ENCODE results near the gene CUTC.
"Not testable (repeated sequence)": the region's sequence is repeated elsewhere in the genome, so short reads cannot be mapped to it uniquely, and the experiment has no call there.

Gene CUTC, protein sequence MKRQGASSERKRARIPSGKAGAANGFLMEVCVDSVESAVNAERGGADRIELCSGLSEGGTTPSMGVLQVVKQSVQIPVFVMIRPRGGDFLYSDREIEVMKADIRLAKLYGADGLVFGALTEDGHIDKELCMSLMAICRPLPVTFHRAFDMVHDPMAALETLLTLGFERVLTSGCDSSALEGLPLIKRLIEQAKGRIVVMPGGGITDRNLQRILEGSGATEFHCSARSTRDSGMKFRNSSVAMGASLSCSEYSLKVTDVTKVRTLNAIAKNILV

DNA sequence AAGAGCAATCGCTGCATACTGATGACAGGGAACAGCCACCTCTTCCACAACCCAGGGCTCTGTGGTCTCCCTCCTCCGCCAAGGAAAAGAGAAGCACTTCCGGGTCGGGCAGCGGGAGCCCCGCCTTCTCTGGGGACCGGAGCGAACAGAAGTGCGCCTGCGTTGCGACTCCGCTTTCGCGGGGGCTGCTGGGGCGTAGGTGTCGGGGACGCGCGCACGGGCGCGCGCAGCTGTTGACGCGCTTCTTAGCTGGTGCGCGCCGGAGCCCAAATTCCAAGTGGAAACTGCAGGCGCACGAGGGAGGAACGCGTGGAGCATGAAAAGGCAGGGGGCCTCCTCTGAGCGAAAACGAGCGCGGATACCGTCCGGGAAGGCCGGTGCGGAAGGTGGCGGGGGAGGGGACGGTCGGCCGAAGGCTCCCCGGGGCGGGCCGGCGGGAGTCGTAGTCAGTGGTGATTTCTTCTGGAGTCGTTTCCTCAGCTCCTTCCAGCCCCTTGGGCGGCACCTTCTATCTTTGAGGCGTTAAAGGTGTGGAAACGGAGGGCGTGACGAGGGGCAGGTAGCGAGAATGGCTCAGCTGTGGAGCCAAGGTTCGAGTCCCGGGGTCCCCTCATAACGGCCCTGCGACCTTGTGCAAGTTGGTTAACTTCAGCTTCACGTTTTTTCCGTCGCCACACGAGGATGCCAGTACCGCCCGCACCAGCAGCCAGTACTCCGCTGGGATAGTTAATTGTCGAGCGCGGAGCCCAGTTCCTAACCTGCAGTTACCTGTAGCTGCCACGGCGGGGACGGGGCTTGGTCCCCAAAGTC is at the start of gene CUTC, which contains the start of gene COX15:
TSS of gene CUTC (plus strand) at position 202 of the 810 bp plus-strand sequence. CDS start at position 317, 115 bp downstream.
TSS of gene COX15 (minus strand) at position 95 of the 810 bp plus-strand sequence. CDS start at position 17, 78 bp downstream.
- peak; percentile 69 for DNase-seq

DNA sequence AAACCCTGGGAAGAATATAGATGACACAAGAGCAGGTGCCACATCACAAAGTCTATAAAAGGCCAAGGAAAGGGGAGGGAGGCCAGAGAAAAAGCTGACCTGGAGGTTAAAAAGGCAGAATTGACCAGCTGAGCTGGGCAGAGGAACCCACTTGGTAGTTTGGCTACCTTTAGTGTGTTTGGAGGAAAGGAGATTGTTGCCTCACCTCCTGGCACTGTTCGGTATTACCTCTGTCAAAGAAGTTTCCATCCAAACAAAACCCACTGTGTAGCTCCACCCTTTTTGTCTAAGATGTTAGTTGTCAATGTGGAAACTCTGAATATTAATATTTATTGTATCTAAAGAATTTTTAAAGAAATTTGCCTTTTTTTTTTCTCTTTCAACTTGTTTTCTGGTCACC is 49.3 kb upstream of the CUTC start:
- DNase-seq, result no peak

DNA sequence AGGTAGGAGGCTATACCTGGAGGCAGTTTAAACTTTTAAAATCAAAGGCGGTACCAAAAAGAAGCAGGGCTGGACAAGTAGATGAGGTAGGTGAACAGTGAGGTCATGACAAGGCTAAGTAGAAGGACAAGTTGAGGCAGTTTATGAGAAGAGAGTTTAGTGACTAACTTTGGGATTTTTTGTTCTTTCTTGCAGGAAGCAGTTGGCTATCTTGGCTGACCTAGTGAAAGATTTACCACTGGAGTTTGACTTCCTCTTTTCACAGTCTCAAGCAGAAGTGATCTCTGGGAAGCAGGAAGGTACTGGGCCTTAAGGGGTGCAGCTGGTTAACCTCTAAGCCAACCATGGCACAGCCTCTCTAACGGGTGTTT is 46.5 kb upstream of the CUTC start:
- no peak for DNase-seq

DNA sequence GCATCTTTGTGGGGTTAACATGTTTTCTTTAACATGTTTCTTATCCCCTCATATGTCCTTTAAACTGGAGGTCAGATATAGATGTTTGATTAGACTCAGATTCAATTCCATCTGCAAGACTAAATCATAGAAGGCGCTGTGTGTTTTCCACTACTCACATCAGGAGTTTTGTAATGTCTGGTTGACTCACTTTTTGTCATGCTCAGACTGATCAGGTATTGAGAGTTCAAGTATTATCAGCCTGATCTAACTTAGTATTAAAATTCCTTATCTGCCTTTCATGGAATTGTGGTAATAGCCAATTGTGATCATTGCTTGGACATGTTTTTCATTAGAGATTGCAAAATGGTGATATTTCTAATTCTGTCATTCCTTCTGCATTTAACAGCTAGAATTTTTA is 42.6 kb upstream of the CUTC start:
- DNase-seq, result no peak

DNA sequence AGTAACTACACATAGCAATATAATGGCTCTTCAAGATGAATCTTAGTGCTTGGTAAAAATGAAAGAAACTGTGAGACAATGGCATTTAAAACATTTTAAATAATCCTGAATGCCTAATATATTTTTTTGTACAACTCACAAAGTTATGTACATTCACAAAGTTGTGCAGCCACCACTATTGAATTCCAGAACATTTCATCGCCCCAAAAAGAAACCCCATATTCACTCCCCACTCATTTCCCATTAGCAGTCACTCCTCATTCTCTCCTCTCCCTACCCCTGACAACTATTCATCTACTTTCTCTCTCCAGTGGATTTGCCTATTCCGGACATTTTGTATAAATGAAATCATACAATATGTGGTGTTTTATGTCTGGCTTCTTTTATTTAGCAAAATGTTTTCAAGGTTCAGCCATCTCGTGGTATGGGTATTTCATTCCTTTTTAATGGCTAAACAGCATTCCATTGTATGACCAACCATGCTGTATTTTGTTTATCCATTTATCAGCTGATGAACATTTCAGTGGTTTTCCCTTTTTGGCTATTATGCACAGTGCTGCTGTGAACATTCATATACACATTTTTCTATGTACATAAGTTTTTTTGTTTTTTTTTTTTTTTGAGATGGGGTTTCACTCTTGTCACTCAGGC is 38.0 kb upstream of the CUTC start:
- no peak for DNase-seq

DNA sequence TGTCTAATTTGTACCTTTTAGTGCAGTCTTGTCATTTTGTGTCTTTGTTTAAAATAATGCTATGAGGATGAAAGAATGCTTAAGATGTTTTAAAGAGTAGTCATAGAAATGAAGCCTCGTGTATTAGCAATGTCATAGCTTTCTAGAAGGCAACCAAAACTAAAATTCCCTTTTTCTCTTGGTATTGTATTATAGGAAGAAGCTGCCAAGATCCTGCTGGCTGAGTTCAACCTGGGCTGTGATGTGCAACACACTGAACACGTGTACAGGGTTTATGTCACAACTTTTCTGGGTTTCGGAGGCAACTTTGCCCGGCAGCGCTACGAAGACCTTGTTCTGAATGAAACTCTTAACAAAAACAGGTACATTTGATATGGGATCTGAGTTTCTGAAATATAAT is 36.3 kb upstream of the CUTC start:
- no peak for DNase-seq

DNA sequence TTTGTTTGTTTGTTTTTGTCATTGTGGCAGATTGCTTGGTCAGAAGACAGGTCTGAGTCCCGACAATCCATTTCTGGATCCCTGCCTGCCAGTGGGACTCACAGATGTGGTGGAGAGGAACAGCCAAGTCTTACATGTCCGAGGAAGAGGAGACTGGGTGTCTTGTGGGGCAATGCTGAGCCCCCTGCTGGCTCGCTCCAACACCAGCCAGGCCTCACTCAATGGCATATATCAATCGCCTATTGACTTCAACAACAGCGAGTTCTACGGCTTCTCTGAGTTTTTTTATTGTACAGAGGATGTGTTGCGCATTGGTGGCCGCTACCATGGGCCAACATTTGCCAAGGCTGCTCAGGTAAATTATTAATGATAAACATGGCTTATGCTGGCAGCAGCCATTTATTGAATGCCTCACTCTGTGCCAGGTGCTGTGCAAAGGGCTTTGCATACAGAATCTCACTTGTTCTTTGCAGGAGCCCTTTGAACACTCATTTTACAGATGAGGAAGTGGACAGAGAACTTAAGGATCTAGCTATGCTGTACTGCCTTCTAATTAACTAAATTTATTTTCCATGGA is 33.4 kb upstream of the CUTC start:
- no peak for DNase-seq

DNA sequence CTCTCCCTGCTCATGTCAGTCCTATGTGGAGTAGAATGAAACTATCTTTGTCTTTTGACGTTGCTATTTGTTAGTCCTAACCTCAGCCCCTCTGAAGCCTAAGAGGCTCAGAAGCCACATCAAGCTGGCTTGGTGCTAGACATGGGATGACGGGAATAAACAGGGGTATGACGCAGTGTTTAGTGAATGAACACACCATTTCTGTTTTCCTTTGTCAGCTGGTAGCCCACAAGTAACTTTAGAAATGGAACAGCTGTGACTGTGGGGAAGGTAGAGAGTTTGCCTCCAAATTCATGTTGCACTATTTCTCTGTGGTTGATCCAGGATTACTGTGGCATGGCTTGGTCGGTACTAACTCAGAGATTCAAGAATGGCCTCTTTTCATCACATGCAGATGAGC is 31.4 kb upstream of the CUTC start:
- no peak for DNase-seq

DNA sequence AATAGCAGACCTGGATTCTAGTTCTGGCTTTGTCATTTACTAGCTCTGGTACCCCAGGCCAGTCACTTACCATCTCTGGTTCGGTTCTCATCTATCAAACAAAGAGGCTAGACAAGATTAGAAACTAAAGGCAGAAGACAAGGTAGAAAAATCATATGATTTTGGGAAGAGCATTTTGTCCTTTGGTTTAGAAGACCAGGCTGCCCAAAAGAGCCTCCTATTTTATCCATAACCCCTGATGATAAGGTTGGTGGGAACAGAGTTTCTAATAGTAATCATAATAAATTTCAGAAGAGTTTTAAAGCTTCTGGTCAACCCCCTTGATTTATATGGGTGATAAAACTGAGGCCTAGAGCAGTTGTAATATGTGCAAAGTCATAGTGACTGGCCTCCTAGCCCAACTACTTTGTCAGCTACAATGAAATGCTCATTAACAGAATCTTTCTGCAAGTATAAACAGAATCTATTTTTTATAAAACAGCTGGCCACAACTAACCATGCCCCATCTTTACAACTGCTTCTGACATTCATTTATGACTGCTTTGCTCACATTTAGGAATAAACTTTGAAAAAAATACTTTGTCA is 23.5 kb upstream of the CUTC start:
- no peak for DNase-seq

DNA sequence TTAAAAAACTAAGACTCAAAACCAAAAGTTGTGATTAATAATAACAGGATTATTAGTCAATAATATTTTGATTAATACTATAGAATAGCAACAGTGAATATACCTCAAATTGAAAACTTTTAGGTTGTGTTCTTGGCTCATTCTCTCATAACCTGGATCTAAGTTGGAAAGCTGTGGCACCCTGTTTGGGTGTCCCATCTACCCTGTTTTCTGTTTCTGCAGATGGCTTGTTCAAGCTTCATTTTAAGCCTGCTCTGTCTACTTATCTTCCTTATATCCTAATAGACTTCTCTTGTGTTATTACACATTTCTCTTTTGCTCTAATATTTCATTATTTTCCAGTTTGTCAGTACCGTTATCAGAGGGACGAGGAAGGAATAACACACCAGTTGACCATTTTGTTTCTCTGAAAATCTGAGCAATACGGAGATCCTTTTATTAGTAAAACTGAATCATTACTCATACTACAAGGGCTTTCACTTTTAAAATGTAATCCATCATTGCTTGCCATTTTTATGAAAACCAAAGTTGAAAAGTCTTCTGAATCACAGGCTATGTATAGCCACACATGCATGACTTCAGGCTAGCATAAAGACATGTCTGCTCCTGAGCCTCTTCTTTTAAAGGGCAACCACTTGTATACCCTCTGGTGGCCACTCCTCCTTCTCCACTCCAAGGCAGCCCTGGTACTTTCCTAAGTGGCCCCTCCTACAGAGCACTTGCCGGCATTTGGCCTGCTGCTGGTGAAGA is 22.4 kb upstream of the CUTC start:
- DNase-seq, result no peak

DNA sequence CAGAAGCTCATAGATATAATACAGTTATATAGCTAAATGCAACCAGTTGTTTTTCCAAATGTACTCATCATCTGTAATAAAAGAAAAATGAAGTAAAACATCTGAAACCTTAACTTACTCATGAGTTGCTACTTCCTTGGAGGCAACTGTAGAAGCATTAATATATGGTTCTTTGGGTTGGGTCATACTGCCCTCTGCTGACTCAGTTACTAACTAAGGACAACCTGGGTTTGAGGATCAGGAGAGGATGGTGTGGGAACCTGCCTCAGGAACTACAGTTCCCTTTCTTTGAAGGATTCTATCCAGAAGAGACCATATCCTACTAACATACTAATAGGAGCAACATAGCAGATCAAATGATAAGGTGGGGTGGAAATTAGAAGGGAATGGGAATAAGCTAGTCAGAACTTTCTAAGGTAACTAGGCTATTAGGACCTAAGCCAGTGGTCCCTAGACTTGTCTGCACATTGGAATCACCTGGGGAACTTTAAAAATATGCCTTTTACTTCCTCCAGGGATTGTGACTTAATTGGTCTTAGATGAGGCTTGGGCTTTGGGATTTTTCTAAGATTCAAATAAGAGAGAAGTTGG is 20.8 kb upstream of the CUTC start:
- DNase-seq, result no peak

DNA sequence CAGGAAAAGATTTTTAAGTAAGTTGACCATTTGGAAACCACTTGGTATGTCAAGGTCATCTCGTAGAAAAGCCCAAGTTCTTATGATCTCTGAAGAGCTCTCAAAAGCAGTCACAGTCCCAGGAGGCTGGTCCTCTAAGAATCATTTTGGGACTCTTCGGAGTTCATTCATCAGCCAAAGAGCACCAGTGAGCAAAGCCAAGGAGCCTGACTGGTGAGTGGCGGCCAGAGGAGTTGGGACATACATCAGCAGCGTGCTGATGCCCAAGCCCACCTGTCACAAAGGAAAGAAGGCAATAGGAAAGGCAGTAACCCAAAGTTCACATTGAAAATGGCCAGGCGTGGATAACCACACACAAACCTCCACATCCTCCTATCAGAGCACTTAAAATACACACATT is 17.6 kb upstream of the CUTC start:
- DNase-seq, result no peak

DNA sequence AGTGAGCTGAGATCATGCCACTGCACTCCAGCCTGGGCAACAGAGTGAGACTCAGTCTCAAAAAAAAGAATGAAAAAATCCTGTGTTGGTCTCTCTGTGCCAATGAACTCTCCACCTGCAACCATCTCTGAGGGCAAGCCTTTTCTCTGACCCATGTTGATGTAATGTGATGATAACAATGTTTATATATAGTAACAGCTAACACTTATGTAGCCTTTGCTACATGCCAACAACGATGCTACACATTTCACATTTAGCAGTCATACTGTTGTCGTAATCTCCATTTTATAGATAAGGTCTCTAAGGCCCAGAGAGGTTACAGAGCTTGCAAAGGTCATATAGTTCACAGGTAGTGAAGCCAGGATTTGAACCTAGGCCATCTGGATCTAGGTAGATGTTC is 11.6 kb upstream of the CUTC start:
- no peak for DNase-seq

DNA sequence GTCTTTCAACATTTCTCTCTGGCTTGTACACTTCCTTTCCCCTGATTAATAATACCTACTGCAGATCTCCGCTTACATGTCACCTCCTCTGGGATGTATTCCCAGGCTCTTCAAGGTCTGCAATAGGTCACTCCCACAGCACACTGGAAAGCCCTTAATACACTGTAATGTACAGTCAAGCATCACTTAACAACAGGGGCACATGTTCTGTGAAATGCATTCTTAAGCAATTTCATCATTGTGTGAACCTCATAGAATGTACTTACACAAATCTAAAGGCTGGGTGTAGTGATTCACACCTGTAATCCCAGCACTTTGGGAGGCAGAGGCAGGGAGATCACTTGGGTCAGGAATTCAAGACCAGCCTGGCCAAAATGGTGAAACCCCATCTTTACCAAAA is 2.0 kb upstream of the CUTC start:
- no peak for DNase-seq

DNA sequence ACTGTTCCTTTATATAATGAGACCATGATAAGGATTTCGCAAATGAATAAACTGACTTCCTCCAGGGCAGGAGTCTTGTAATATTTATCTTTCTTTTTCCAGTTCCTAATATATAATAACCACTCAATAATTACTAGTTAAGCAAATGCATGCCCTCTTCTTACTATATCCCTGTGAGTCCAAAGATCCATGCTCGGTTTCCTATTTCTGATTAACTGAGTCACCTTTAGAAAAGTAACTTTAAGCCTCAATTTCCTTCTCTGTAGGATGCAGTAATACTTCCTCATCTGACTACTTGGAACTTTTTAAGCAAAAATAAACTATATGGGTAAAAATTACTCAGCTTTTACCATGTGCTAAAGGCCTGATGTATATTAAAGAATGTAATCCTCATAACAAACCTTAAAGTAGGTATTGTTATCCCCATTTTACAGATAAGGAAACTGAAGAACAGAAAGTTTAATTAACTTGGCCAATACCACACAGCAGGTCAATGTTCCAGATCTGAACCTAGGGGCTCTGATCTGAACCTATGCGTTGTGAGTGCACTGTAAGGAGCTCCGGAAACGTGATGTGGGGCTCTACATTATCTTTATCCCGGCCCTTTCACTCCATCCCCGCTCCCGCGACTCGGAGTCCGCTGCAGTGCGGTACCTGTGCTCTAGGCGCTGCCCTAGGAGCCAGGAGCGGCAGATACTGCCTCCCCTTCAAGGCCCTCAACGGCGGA is 565 bp upstream of the CUTC start:
- no peak for DNase-seq

DNA sequence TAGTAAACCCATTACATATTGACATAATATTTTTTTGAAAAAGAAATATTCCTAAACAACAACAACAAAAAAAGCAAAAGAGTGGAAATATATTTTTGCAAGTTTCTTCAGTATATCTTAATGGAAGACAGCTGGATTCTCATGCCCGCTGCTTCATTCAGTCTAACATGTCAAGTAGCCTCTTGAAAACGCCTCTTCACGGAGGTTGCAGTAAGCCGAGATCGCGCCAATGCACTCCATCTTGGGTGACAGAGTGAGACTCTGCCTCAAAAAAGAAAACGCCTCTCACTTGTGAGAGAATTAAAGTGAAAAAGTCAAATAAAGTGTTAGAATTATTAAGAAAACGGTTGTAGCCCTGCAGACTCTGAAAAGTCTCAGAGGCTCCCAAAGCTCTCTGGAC is 1.3 kb downstream of the CUTC start:
- no peak for DNase-seq

DNA sequence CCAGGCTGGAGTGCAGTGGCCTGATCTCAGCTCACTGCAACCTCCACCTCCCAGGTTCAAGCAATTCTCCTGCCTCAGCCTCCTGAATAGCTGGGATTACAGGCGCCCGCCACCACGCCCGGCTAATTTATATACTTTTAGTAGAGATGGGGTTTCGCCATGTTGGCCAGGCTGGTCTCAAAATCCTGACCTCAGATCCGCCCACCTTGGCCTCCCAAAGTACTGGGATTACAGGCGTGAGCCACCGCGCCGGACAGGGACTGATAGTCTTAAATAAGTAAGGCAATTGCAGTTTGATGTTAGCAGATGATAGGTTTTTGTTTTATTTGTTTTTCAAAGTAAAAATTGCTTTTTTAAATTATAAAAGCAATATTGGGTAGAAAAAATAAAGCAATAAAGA is 2.1 kb downstream of the CUTC start:
- DNase-seq, result not testable (repeated sequence)

DNA sequence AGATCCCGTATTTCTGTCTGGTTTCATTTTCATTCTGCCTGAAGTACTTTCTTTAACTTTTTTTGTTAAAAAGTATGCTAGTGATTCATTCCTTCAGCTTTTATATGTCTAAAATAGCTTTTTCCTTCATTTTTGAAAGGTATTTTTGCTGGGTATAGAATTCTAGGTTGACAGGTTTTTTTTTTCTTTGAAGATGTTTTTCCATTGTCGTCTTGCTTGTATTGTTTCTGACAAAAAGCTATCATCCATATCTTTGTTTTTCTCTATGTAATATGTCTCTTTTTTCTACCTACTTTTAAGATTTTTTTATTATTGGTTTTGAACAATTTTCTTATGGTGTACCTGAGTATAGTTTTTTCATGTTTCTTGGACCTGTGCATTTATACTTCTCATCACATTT is 8.2 kb downstream of the CUTC start:
- no peak for DNase-seq

DNA sequence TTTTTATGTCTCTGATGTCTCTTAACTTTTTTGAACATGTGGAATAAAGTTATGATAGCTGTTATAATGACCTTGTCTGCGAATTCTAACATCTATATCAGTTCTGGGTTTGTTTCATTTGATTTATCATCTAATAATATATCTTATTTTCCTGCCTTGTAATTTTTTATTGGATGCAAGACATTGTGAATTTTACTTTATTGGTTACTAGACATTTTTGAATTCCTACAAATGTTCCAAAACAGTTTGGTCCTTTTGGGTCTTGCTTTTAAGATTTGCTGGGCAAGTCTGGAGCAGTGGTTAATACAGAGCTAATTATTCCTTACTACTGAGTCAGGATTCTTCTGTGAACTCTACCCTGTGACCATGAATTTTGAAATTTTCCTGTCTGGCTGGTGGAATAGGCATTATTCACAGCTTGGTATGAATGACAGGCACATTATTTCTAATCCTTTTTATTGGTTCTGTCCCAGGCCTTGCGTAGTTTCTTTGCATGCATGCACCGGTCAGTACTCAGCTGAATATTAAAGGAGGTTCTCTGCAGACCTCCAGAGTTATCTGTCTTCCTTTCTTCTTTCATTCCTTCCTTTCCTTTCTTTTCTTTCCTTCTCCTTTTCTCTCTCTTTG is 9.0 kb downstream of the CUTC start:
- DNase-seq, result no peak

DNA sequence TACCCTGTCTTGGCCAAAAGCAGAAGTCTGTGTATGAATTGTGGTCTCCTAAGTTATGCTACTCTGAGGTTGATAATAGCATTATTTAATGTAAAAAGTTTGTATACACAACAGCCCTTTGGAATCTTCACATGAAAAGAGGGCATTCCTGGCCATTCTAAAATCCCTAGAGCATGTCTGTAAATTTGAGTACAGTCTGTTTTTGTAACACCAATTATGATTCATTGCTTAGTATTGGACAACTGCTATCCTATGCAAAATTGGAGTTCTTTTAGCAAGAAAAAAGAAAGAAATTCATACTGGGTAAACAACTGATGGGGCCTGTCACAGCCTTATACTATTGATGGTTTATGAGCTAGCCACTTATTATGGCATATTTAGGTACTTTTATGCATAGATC is 10.2 kb downstream of the CUTC start:
- no peak for DNase-seq

DNA sequence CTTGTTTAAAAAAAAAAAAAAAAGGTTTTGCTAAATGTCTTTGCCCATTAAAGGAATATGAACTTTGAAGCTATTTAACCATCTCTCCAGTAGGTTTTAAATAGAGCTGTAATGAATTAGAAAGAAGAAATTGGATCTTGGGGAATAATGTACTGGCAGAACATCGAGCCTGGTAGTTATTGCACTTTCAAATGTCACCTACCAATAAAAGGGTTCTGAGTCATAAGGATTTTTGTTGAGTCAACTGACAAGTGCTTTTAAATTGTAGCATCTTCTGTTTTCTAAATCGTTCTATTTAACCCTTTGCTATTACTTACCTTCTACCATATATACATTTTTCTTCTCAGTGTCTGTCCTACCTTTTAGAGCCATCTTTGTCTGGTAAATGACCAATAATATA is 10.7 kb downstream of the CUTC start:
- no peak for DNase-seq
